SU-DHL-6 (cell line): ENCODE measurements around the gene RAET1G.

Source experiments
- EZH2phosphoT487 ChIP-seq: fragments of 200-600 bp; sonication (generic), shearing (Covaris generic); conservative IDR thresholded peaks from 2 replicates; pipeline ENCODE4 v1.6.1; 2018; ENCODE audit warnings: mild to moderate bottlenecking, antibody characterized with exemption, low read length, moderate library complexity, mixed read lengths
- TF ChIP-seq, protein P1 (sequence below): fragments of 200-600 bp; sonication (generic); IDR thresholded peaks from one replicate; pipeline ENCODE4 v1.5.1; 2017; ENCODE audit warnings: antibody characterized with exemption, mild to moderate bottlenecking, low read length, moderate library complexity; ENCODE audit not compliant: insufficient read depth, poor library complexity, severe bottlenecking

DNA sequence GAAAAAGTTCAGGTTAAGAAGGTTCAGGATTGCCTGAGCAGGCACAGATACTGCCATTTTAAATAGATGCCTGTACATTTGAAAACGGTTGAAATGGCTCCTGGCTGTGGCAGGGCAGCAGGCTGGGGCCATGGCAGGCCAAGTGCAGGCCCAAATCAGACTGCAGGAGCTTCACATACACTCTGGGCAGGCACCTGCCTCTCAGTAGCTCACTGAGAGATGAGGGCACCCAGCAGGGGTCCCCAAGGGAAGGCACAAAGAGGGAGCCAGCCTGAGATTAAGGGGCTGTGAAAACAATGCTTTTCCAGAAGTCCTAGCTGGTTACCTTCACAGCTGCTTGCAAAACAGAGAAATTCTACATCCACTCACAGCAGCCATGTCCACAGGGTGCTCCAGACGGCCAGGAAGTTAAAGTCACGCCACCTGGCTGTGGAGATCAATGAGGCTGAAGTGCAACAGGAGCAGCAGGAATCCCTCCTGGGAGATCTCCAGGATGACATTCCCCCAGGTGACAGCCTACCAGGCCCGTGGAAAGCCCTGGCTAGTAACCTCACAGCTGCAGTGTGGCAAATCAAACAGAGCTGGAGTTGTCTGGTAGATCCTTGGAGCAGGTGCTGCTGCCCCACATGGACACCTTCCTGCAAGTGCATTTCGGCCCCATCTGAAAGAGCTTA, 18.8 kb downstream of the RAET1G start:
- TF ChIP-seq, protein P1, sequence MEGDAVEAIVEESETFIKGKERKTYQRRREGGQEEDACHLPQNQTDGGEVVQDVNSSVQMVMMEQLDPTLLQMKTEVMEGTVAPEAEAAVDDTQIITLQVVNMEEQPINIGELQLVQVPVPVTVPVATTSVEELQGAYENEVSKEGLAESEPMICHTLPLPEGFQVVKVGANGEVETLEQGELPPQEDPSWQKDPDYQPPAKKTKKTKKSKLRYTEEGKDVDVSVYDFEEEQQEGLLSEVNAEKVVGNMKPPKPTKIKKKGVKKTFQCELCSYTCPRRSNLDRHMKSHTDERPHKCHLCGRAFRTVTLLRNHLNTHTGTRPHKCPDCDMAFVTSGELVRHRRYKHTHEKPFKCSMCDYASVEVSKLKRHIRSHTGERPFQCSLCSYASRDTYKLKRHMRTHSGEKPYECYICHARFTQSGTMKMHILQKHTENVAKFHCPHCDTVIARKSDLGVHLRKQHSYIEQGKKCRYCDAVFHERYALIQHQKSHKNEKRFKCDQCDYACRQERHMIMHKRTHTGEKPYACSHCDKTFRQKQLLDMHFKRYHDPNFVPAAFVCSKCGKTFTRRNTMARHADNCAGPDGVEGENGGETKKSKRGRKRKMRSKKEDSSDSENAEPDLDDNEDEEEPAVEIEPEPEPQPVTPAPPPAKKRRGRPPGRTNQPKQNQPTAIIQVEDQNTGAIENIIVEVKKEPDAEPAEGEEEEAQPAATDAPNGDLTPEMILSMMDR, result no peak
- no peak for TF ChIP-seq EZH2phosphoT487
